ENCODE results near the gene PPP1R37.

DNA sequence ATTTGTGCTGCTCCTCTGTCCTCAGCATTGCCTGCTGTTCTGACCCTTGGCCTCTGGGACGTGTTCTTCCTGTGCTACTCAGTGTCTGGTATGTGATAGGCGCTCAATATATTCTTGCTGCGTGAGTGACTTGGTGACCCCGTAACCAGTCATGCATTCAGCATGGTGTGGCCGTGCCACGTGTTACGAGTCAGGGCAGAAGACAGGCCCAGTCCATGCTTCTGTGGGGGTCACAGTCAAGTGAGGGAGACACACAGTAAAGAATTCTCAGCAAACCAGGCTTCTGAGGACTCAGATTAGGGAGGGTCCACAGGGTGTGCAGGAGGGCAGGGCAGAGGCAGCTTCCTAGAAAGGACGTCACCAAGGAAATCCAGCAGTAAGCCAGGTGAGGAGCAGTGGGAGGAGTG lies 7.9 kb downstream of the PPP1R37 start:
- no peak for TF ChIP-seq CEBPB (IDR thresholded peaks at IDR 0.05; ENCODE audit: low read depth, low read length)
- TF ChIP-seq YY1 (IDR thresholded peaks at IDR 0.05; ENCODE audit: low read depth, low read length), result no peak
- TF ChIP-seq POLR2A (IDR thresholded peaks at IDR 0.05; ENCODE audit: control extremely low read depth in 1 of 2, low read depth in 2 of 2, low read length in 2 of 2), result no peak
- no peak for TF ChIP-seq RFX5 (IDR thresholded peaks at IDR 0.05; ENCODE audit: borderline replicate concordance, low read depth, low read length)
- TF ChIP-seq BCL11A (IDR thresholded peaks at IDR 0.05; ENCODE audit: low read depth in 2 of 2, low read length in 2 of 2), result no peak
- no peak for TF ChIP-seq SP1 (IDR thresholded peaks at IDR 0.05; ENCODE audit: low read depth, low read length)
- no peak for TF ChIP-seq POLR2AphosphoS5 (IDR thresholded peaks at IDR 0.05; ENCODE audit: low read depth, low read length)
- no peak for TF ChIP-seq TAF1 (IDR thresholded peaks at IDR 0.05; ENCODE audit: low read depth, low read length)
